ENCODE results near the gene EYA2.

DNA sequence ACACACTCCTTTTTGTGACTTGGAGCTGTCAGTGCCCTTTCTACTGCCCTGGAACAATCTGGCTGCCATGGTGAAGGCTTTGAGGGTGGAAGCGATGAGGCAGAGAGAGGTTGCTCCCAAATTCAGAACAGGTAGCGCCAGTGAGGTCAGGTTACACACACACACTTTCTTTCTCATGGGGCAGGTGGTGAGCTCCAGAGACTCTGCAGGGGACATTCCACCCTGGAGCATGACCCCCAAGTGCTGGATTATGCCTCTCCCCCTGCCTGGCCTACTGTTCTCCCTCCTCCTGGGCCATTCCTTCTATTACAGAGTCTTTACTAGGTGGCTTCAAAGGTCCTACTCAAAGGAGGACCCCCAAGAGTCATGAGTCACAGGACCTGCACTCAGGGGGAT is 98.0 kb downstream of the EYA2 start:
- TF ChIP-seq, protein P1, sequence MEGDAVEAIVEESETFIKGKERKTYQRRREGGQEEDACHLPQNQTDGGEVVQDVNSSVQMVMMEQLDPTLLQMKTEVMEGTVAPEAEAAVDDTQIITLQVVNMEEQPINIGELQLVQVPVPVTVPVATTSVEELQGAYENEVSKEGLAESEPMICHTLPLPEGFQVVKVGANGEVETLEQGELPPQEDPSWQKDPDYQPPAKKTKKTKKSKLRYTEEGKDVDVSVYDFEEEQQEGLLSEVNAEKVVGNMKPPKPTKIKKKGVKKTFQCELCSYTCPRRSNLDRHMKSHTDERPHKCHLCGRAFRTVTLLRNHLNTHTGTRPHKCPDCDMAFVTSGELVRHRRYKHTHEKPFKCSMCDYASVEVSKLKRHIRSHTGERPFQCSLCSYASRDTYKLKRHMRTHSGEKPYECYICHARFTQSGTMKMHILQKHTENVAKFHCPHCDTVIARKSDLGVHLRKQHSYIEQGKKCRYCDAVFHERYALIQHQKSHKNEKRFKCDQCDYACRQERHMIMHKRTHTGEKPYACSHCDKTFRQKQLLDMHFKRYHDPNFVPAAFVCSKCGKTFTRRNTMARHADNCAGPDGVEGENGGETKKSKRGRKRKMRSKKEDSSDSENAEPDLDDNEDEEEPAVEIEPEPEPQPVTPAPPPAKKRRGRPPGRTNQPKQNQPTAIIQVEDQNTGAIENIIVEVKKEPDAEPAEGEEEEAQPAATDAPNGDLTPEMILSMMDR (IDR thresholded peaks at IDR 0.05), result no peak
- no peak for TF ChIP-seq POLR2A (IDR thresholded peaks at IDR 0.05)
